ENCODE data around the gene DDX41. TPM values are rescaled to one million over a fixed set of nuclear protein-coding genes. Genes with fewer than 3 reads are reported as not detected.

Gene DDX41
- total RNA-seq, 4 donors from 2014 or later, result 64.5 to 80.8 (median 68.5) TPM

DNA sequence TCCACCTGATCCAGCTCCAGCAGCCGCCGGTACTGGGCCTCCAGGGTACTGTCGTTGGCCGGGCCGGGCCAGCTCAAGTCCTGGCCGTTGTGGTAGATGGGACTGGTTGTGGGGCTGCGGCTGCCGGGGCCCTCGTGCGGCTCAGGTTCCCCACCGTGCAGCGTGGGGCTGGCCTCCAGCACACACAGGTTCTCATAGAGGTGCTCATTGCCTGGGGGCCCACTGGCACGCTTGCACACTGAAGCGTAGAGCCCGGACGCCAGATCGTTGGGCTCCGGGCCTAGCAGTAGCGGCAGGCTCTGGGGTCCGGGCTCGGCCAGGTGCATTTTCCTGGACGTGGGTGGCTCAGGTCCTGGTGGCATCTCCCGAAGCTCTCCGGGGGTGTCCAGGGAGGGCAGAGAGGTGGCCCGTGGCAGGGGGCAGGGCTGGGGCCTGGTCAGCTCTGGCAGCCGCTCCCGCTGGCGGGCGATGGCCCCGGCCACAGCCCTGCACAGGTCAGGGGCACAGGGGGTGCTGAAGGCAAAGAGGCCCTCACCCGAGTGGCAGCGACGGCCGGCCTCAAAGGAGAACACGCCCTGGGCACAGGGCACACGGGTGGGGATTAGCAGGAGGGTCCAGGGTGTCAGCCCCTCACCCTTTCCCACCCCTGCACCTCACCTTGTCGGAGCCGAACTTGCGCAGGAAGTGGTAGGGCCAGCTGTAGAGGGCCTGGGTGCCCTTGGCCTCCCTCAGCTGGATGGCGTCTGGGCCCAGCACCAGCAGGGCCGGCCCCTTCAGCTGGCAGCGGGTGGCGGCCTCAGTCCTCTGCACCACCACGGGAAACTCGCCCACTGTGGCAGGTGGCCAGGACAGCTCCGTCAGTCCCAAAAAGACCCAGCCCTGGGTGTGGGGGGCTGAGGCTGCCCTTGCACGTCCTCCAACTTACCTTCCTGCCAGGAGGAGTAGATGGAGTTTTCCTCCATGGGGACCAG, 12.4 kb downstream of the DDX41 start:
- no peak overlapping the region for H3K4me3 ChIP-seq
- ATAC-seq, result no peak
- H3K27ac ChIP-seq, result no peak overlapping the region
- H3K4me1 ChIP-seq, result peaks cover 0 to 12% (median 4%) of the 10 kb centered on the region in 3 donors
- TF ChIP-seq, protein P1, sequence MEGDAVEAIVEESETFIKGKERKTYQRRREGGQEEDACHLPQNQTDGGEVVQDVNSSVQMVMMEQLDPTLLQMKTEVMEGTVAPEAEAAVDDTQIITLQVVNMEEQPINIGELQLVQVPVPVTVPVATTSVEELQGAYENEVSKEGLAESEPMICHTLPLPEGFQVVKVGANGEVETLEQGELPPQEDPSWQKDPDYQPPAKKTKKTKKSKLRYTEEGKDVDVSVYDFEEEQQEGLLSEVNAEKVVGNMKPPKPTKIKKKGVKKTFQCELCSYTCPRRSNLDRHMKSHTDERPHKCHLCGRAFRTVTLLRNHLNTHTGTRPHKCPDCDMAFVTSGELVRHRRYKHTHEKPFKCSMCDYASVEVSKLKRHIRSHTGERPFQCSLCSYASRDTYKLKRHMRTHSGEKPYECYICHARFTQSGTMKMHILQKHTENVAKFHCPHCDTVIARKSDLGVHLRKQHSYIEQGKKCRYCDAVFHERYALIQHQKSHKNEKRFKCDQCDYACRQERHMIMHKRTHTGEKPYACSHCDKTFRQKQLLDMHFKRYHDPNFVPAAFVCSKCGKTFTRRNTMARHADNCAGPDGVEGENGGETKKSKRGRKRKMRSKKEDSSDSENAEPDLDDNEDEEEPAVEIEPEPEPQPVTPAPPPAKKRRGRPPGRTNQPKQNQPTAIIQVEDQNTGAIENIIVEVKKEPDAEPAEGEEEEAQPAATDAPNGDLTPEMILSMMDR (IDR thresholded peaks at IDR 0.05), result no peak
- TF ChIP-seq POLR2AphosphoS5 (IDR thresholded peaks at IDR 0.05) (no peak), POLR2A (IDR thresholded peaks at IDR 0.05) (no peak), EP300 (IDR thresholded peaks at IDR 0.05) (no peak)
- H3K27me3 ChIP-seq, result no peaks in the 10 kb centered on the region
- WGBS, 2 donors (ENCODE audit: low coverage in 1 of 2), result 70 to 100% methylated on average over 1 to 2 of the region's 47 CpGs
- H3K36me3 ChIP-seq, result peaks cover 0 to 4% of the 10 kb centered on the region in 2 donors
- H3K9me3 ChIP-seq, result no peaks in the 10 kb centered on the region

DNA sequence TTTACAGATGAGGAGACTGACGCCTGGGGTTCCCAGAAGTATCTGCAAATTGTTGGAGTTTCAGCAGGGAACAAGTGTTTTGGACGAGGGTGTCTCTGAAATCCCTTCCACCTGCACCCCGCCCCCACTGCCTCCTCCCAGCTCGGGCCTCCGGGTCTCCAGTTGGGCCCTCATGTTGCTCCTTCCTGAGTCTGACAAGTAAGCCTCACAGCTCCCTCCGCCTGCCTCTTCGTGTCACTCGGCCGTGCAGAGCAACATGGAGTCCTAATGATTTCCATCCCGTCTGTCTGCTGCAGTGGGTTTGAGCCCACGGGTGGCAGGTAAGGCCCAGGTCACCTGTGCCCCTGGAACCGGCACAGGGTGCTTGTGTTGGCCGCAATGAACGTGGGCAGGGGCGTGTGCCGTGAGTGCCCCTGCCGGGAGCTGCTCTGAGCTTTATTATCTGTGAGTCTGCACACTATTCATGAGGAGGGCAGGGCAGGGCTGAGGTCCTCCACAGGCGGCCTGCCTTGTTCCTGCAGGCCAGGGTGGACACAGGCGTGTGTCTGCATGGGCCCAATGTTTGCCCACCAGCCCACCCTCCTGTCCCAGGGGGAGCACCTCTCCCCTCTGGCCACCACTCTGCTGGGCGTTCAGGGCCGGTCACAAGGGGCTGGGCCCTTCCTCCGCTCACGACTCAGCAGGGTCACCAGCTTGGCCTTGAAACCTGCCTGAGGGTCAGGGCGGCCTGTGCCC, 13.2 kb downstream of the DDX41 start:
- TF ChIP-seq EP300 (IDR thresholded peaks at IDR 0.05) (no peak), POLR2A (IDR thresholded peaks at IDR 0.05) (no peak), POLR2AphosphoS5 (IDR thresholded peaks at IDR 0.05) (no peak)
- TF ChIP-seq, protein P1 (IDR thresholded peaks at IDR 0.05), result no peak
- Histone ChIP-seq H3K9me3 (no peaks in the 10 kb centered on the region), H3K27ac (no peak overlapping the region), H3K4me1 (peaks cover 0 to 17% (median 6%) of the 10 kb centered on the region in 3 donors), H3K27me3 (no peaks in the 10 kb centered on the region), H3K4me3 (no peak overlapping the region), H3K36me3 (peaks cover 0 to 4% of the 10 kb centered on the region in 2 donors)
- WGBS, 2 donors (ENCODE audit: low coverage in 1 of 2), result 85 to 86% methylated on average over 7 to 9 of the region's 24 CpGs
- no peak for ATAC-seq

DNA sequence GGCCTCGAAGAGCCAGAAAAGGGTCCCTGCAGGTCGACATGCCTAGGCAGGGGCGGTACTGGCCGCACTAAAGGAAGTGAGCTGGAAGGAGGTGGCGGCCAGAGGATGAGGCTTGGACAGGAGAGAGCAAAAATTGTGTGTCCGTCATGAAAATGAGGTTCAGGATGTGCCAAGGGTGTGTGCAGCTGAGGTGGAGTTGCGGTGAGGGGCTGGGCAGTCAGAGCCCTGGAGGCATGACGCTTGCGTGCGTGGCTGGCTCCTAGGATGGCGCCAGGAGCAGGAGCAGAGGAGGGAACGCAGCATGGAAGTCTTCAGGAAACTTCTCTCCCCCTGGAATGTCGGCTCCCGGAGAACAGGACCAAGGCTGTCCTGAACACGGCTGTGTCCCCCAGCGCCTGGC, 13.9 kb downstream of the DDX41 start:
- no peaks in the 10 kb centered on the region for H3K9me3 ChIP-seq

DNA sequence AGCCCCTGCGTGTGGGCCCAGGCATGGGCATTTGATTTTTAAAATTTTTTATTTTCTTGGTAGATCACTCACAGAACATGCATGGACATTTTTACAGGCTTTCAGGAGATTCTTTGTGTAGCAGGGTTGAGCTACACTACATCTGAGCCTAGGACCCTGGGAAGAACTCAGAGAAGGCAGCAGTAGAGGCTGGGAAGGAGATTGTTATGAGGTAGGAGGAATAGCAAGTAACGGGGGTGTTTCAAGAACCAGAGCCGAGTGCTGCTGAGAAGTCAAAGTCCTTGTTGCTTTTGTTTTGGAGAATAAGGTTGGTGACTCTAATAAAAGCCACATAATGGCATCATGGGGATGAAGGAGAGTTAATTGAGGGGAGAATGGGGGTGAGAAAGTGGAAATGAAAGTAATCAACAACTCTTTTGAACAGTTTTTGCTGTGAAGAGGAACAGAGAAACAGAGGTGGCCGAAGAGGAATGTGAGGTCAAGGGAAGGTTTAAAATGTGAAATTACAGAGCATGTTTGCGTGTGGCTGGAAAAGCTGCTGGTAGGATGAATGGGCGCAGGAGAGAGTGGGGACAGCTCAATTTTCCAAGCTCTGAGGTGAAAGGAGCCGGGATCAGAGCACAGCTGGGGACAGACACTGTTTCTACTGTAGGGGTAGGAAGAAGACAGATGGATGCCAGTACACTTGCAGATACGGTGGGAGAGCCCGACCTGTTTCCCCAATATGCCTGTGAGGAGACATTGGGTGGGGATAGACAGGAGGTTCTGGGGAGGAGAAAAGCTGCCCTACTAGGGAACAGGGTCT, 14.7 kb downstream of the DDX41 start:
- TF ChIP-seq, protein P1 (IDR thresholded peaks at IDR 0.05), result no peak
- TF ChIP-seq EP300 (IDR thresholded peaks at IDR 0.05) (no peak), POLR2A (IDR thresholded peaks at IDR 0.05) (no peak), POLR2AphosphoS5 (IDR thresholded peaks at IDR 0.05) (no peak)
- Histone ChIP-seq H3K9me3 (no peaks in the 10 kb centered on the region), H3K27ac (no peak overlapping the region), H3K36me3 (peaks cover 0 to 4% of the 10 kb centered on the region in 2 donors), H3K27me3 (no peaks in the 10 kb centered on the region), H3K4me1 (peaks cover 0 to 26% (median 14%) of the 10 kb centered on the region in 3 donors), H3K4me3 (no peak overlapping the region)
- ATAC-seq, result no peak
- WGBS, 2 donors (ENCODE audit: low coverage in 1 of 2), result 49 to 50% methylated on average over 6 to 9 of the region's 9 CpGs

More for the DNA sequence above, 13.9 kb downstream of the DDX41 start:
- H3K27ac ChIP-seq, result no peak overlapping the region
- no peak for ATAC-seq
- no peak overlapping the region for H3K4me3 ChIP-seq
- TF ChIP-seq POLR2A (IDR thresholded peaks at IDR 0.05), result no peak
- TF ChIP-seq EP300 (IDR thresholded peaks at IDR 0.05), result no peak
- TF ChIP-seq POLR2AphosphoS5 (IDR thresholded peaks at IDR 0.05), result no peak
- TF ChIP-seq, protein P1 (IDR thresholded peaks at IDR 0.05), result no peak
- no peaks in the 10 kb centered on the region for H3K27me3 ChIP-seq
- peaks cover 0 to 23% (median 13%) of the 10 kb centered on the region in 3 donors for H3K4me1 ChIP-seq
- H3K36me3 ChIP-seq, result peaks cover 0 to 4% of the 10 kb centered on the region in 2 donors
- WGBS, 2 donors (ENCODE audit: low coverage in 1 of 2), result 71 to 75% methylated on average over 4 to 9 of the region's 16 CpGs

Measured in gastroesophageal sphincter (tissue), 4 donors.